ENCODE results near the gene PEAK1. TPM values are rescaled to one million over a fixed set of nuclear protein-coding genes. Genes with fewer than 3 reads are reported as not detected.

The PEAK1 gene
- polyA plus RNA-seq, 1 donor (not counting 4 experiments of a cell fraction or from before 2014, with no cell fraction given), result 5.9 TPM

GRCh38 chr15:77063249-77063648 is 356.7 kb downstream of the PEAK1 start:
- no peak for FAIRE-seq
- no peak overlapping the region for H3K4me2 ChIP-seq (ENCODE audit: control insufficient read depth, extremely low read depth, insufficient read depth, low read depth, low read length)
- H3K4me1 ChIP-seq (ENCODE audit: control insufficient read depth, extremely low read depth, insufficient read depth, low read length), result peaks cover 35% of the 10 kb centered on the region
- H3K27ac ChIP-seq (ENCODE audit: control insufficient read depth, insufficient read depth, low read length), result no peak overlapping the region
- H3K36me3 ChIP-seq (ENCODE audit: control insufficient read depth in 2 of 2, extremely low read depth in 1 of 2, insufficient read depth in 2 of 2, low read length in 2 of 2), result no peaks in the 10 kb centered on the region
- H2AFZ ChIP-seq (ENCODE audit: control insufficient read depth, low read length), result no peak overlapping the region
- no peaks in the 10 kb centered on the region for H3K9me3 ChIP-seq (ENCODE audit: control insufficient read depth, low read depth, low read length)
- TF ChIP-seq, protein P1, sequence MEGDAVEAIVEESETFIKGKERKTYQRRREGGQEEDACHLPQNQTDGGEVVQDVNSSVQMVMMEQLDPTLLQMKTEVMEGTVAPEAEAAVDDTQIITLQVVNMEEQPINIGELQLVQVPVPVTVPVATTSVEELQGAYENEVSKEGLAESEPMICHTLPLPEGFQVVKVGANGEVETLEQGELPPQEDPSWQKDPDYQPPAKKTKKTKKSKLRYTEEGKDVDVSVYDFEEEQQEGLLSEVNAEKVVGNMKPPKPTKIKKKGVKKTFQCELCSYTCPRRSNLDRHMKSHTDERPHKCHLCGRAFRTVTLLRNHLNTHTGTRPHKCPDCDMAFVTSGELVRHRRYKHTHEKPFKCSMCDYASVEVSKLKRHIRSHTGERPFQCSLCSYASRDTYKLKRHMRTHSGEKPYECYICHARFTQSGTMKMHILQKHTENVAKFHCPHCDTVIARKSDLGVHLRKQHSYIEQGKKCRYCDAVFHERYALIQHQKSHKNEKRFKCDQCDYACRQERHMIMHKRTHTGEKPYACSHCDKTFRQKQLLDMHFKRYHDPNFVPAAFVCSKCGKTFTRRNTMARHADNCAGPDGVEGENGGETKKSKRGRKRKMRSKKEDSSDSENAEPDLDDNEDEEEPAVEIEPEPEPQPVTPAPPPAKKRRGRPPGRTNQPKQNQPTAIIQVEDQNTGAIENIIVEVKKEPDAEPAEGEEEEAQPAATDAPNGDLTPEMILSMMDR (optimal IDR thresholded peaks at IDR 0.05 in 1 of 3, IDR thresholded peaks at IDR 0.05 in 1 of 3, conservative IDR thresholded peaks at IDR 0.05 in 1 of 3; ENCODE audit: extremely low read depth in 1 of 3, insufficient read depth in 2 of 3, low read length in 3 of 3), result no peak
- TF ChIP-seq EZH2 (IDR thresholded peaks at IDR 0.05; ENCODE audit: low read length), result no peak
- H3K4me3 ChIP-seq (ENCODE audit: control insufficient read depth in 2 of 3, extremely low read depth in 1 of 3, insufficient read depth in 2 of 3, low read depth in 1 of 3, low read length in 3 of 3), result no peak overlapping the region
- no peak overlapping the region for H3K9ac ChIP-seq (ENCODE audit: control insufficient read depth, extremely low read depth, insufficient read depth, low read length)
- peaks cover 26% of the 10 kb centered on the region for H3K79me2 ChIP-seq (ENCODE audit: control insufficient read depth, insufficient read depth, low read length)
- H3K9me1 ChIP-seq (ENCODE audit: control insufficient read depth, extremely low read depth, insufficient read depth, low read length), result peaks cover 2% of the 10 kb centered on the region
- DNase-seq (ENCODE audit: low read depth, low spot score), result no peak
- H3K27me3 ChIP-seq (ENCODE audit: control insufficient read depth, extremely low read depth, insufficient read depth, low read length), result no peaks in the 10 kb centered on the region
- H4K20me1 ChIP-seq (ENCODE audit: control insufficient read depth, extremely low read depth, insufficient read depth, low read length), result no peaks in the 10 kb centered on the region
- dilution Hi-C loops (cut with MboI; ENCODE audit: extremely low pct_ligation_motif_present, low sequenced_read_pairs), result no loop called here

DNA sequence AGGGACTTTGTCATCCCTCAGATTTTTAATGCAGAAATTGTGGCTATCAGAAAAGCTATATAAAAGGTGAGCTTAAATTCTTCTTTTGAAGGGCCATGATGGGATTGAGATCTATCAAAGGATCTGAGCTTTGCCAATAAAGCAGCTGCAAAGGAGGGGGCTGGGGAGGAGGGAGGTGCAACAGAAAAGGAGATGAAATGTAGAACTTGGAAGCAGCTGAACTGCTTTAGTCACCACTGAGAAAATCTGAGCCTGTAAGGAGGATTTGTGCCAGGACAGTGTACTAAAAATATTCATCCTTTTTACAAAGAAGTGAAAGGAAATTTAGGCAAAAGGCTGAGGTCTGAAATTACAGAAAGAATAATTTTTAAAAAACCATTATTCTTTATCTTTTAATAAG is 359.4 kb downstream of the PEAK1 start:
- no peaks in the 10 kb centered on the region for H3K9me3 ChIP-seq (ENCODE audit: control insufficient read depth, low read depth, low read length)
- H3K4me1 ChIP-seq (ENCODE audit: control insufficient read depth, extremely low read depth, insufficient read depth, low read length), result peaks cover 35% of the 10 kb centered on the region
- no peaks in the 10 kb centered on the region for H3K36me3 ChIP-seq (ENCODE audit: control insufficient read depth in 2 of 2, extremely low read depth in 1 of 2, insufficient read depth in 2 of 2, low read length in 2 of 2)
- peaks cover 6% of the 10 kb centered on the region for H3K79me2 ChIP-seq (ENCODE audit: control insufficient read depth, insufficient read depth, low read length)
- no peak overlapping the region for H2AFZ ChIP-seq (ENCODE audit: control insufficient read depth, low read length)
- TF ChIP-seq EZH2 (IDR thresholded peaks at IDR 0.05; ENCODE audit: low read length), result no peak
- TF ChIP-seq, protein P1 (optimal IDR thresholded peaks at IDR 0.05 in 1 of 3, IDR thresholded peaks at IDR 0.05 in 1 of 3, conservative IDR thresholded peaks at IDR 0.05 in 1 of 3; ENCODE audit: extremely low read depth in 1 of 3, insufficient read depth in 2 of 3, low read length in 3 of 3), result no peak
- H3K9ac ChIP-seq (ENCODE audit: control insufficient read depth, extremely low read depth, insufficient read depth, low read length), result no peak overlapping the region
- no peaks in the 10 kb centered on the region for H3K27me3 ChIP-seq (ENCODE audit: control insufficient read depth, extremely low read depth, insufficient read depth, low read length)
- peaks cover 2% of the 10 kb centered on the region for H3K9me1 ChIP-seq (ENCODE audit: control insufficient read depth, extremely low read depth, insufficient read depth, low read length)
- no peaks in the 10 kb centered on the region for H4K20me1 ChIP-seq (ENCODE audit: control insufficient read depth, extremely low read depth, insufficient read depth, low read length)
- FAIRE-seq, result no peak
- DNase-seq (ENCODE audit: low read depth, low spot score), result no peak
- H3K4me3 ChIP-seq (ENCODE audit: control insufficient read depth in 2 of 3, extremely low read depth in 1 of 3, insufficient read depth in 2 of 3, low read depth in 1 of 3, low read length in 3 of 3), result no peak overlapping the region
- H3K27ac ChIP-seq (ENCODE audit: control insufficient read depth, insufficient read depth, low read length), result no peak overlapping the region
- dilution Hi-C loops (cut with MboI; ENCODE audit: extremely low pct_ligation_motif_present, low sequenced_read_pairs), result no loop called here
- H3K4me2 ChIP-seq (ENCODE audit: control insufficient read depth, extremely low read depth, insufficient read depth, low read depth, low read length), result no peak overlapping the region

Data from keratinocyte (primary cell).